Activated CD4-positive, CD25-positive, alpha-beta regulatory T cell treated with anti-CD3 and anti-CD28 coated beads, Interleukin-2, amount 50 U/mL, for 24 hours (primary cell): Measurements from ENCODE around the gene CASK.
"Not testable (repeated sequence)": the region's sequence is repeated elsewhere in the genome, so short reads cannot be mapped to it uniquely, and the experiment has no call there.

Experiments used
- ATAC-seq, 2 donors: fragments of 150-1000 bp; cut with Tn5 transposase; one replicate each; pipeline ENCODE4 v1.10.0; 2021; ENCODE audit warnings: mild to moderate bottlenecking in 1 of 2, moderate library complexity in 1 of 2

CASK gene

GRCh38 chrX:41722816-41723618, 200.3 kb downstream of the CASK start:
- ATAC-seq, result no peak

GRCh38 chrX:41722214-41722613, 201.1 kb downstream of the CASK start:
- ATAC-seq, result no peak

DNA sequence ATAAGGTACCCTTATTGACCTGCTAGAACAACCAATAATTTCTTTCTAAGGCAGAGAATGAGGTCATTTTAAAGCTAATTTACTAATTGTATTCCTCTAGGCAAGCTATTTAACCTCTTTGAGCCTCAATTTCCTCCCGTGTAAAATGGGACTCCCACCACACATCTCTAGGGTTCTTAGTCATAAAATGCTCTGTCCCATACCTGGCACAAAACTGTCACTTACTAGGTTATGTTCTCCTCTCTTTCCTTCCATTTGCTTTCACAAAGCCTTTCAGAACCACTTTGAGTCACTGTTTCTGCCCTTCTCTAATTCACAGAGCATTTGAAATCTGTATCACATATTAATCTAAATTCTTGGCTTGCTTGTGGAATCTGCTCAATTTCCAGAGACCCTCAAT, 201.8 kb downstream of the CASK start:
- ATAC-seq, result peak in 1 of 2 donors; percentile 37

DNA sequence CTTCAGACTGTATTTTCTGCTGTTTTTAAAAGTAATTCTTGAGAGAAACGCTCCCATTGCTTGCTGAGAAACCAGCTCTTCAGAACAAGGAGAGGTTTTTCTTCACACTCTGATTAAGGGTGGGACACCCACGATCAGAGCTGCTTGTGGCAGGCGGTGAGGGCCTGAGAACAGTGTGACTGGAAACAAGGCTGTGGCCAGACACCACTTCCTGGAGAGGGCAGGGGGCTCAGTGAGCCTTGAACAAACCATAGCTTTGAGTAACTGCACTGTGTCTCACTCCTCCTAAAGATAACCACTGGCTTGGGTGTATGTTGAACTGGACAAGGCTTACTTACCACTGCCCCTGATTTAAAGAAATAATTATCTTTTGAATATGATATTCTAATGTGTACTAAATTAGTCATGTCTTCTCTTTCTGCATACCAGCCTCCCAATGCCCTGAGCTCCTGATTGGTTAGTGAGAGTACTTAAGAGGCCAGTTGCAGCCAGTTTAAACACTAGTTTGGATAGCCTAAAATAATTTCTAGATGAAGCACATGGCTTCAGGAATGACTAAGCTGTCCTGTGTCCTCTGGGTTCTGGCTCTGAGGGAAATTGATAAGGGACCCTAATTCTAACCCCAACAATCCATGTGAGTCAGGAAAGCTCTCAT, 203.1 kb downstream of the CASK start:
- ATAC-seq, result peak; percentile 64 to 74

DNA sequence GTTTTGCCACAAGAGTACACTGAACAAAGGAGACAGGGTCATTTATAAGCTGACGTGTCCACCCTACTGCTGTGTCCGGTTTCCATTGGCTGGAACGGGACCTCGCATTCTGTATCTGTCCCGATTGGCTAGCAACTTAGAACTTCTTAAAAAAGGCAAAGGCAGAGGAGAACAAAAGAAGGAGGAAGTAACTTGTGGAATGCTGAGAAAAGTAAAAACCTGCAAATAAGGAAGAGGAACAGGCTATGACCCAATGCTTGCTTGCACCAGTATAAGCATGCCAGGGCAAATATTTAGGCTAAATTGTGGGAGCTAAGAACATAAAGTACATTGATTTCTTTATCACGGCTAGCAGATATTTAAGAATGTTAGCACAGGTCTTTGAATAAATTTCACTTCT, 203.7 kb downstream of the CASK start:
- ATAC-seq, result not testable (repeated sequence)

GRCh38 chrX:41718481-41719235, 204.7 kb downstream of the CASK start:
- ATAC-seq, result no peak

GRCh38 chrX:41716767-41717473, 206.4 kb downstream of the CASK start:
- no peak for ATAC-seq

- no peak for ATAC-seq
These were observed 207.1 kb downstream of the CASK start for GRCh38 chrX:41716222-41716621.

GRCh38 chrX:41711021-41711667, 212.2 kb downstream of the CASK start:
- no peak for ATAC-seq

GRCh38 chrX:41708486-41708885, 214.9 kb downstream of the CASK start:
- ATAC-seq, result no peak

- no peak for ATAC-seq
These were observed 216.1 kb downstream of the CASK start for GRCh38 chrX:41707218-41707617.

- ATAC-seq, result no peak
These were observed 217.5 kb downstream of the CASK start for GRCh38 chrX:41705680-41706374.

GRCh38 chrX:41705042-41705441, 218.3 kb downstream of the CASK start:
- ATAC-seq, result no peak

DNA sequence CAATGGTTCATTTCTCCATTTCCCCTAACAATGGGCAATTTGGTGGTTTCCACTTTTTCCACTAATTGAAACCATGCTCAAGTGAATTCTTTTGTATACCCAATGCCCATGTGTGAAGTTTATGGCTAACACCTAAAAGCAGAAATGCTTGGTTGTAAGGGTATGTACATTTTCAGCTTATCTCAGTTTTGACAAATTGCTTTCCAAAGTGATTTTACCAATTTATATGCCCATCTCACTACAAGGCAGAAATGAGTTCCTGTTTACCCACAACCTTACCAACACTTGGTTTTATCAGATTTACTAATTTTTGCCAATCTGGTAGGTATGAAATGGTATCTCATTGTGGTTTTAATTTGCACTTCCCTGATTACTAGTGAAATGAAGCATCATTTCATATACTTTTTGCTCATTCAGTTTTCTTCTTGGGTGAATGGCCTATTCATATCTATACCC, 219.8 kb downstream of the CASK start:
- ATAC-seq, result peak; percentile 21 to 62

DNA sequence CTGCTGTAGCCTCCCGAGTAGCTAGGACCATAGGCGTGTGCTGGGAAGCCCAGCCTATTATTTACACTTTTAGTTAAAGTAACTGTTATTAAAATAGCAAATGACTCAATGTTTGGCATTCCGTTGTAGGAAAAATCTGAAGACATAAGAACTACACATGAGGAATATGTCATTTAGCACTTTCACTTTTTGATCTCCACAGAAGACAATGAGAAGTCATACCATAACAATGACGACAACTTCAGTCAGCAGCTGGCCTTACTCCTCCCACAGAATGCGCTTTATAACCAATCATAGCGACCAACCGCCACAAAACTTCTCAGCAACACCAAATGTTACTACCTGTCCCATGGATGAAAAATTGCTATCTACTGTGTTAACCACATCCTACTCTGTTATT, 227.9 kb downstream of the CASK start:
- ATAC-seq, result peak in 1 of 2 donors; percentile 56

DNA sequence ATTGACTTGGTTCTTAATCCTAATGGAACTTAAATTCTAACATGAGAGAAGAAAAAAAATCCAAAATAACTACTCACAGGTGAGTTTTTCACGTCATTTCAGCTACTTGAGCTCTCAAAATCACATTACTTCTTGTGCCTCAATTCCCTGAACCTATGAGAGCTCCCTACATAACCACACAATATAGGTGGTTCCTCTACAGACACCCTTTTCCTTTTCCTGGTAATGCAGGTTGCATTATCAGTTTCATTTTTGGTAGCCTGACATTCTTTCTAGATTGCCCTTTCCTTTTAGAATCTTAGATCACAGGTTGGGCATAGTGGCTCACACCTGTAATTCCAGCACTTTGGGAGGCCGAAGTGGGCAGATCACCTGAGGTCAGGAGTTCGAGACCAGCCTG, 230.3 kb downstream of the CASK start:
- ATAC-seq, result no peak

DNA sequence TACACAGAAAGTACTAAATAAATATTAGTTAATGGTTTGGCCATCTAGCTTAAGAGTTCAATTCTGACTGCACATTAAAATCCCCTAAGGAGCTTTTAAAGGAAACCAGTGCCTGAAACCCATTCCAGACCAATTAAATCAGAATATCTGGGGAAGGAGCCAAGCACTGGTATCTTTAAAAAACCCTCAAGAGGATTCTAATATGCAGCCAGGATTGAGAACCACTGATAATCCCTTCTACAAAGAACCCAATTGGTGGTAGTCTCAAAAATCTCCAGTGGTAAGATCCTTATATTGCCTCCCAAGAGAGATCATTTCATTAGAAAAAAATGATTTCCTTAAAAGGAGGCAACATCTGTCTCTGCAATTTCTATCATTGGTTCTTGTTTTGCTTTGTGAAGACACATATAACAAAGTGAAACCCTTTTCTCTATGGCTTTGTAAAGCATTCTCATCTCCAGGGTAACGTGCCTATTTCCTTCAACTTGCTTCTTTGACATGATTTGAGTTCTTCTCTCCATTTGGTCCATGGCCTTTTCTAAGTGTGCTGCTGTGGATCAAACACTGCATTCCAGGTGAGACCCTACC, 231.1 kb downstream of the CASK start:
- ATAC-seq, result no peak

- ATAC-seq, result no peak
These were observed 233.6 kb downstream of the CASK start for GRCh38 chrX:41689711-41690110.

DNA sequence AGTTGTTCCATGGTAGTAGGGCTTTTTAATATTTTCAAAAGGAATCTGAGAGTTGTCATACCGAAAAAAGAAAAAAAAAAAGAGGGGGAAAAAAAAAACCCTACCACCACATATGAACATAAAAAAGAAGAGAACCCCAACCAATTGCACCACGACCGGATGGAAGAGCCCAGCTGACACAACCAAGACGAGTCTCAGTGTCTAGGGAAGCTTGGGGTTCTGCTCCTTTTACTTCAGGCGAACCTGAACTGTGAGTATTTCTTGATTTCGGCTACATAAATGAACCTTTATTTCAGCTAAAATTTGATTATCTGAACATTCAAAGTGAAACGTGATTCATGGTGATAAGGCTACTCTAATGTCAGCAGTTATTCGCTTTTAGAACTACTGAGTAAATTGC, 234.5 kb downstream of the CASK start, which contains the start of gene GPR34:
Gene GPR34 (plus strand): TSS at position 139 of the 400 bp plus-strand sequence. CDS start 6,661 bp downstream, outside the sequence.
- ATAC-seq, result peak; percentile 73 to 76

DNA sequence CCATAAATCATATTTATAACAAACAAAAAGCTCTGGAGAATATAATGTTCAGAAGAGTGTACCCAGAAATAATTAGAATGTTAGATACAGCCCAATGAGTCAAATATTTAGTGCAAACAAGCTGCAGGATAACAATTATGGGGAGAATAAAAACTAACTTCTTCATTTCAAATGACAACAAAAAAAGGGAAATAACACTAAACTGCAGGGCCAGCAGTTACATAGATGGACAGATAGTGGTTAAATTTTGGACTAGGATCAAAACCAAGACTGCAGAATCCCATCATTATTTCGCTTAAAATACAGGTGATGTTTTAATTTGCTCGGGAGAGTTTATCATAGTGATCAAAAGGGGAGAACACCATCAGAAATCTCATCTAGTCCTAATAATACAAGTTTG, 235.2 kb downstream of the CASK start:
- ATAC-seq, result no peak

GRCh38 chrX:41686788-41687187, 236.6 kb downstream of the CASK start:
- peak in 1 of 2 donors; percentile 46 for ATAC-seq
